Measurements from ENCODE around the gene C10orf95. TPM values are rescaled to one million over a fixed set of nuclear protein-coding genes. Genes with fewer than 3 reads are reported as not detected.

C10orf95 gene
- total and polyA plus RNA-seq, 2 of the 13 experiments (the other 11 are each of a cell fraction or from before 2014, with no cell fraction given), result 0.05 to 0.07 TPM

DNA sequence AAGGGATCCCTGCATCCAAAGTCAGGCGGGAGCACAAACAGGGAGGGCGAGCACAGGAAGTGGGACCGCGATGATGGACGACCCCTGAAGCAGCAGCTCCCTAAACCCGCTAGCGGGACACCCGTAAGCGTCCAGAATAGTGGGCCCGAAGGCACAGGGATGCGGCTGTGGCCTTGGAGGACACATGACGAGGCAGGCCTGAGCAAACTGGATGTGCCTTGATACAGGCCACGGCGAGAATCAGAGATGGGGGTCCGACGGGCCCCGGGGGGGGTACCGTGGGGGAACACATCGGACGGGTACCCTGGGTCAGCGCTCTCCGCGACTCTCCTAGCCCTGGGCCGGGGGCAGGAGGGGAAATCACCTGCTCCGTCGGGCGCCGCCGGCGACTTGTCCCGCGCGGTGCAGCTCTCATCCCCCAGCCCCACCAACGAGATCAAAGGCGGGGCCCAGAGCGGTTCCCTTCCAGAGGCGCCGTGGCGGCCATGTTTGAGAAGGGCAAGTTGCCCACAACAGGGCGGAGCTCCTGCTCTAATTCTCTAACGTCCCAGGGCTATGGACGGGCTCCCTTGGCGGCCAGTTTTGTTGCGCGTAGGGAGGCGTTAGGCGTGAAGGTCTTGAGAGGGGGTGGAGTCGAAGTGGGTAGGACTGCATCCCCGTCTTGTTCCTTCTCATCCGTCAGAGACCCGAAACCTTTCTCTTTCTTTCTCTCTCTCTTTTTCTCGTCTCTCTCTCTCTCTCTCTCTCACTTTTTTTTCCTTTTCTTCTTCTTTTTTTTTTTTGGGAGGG lies 19.0 kb downstream of the C10orf95 start, which contains the start of gene CUEDC2 (continued):
- TF ChIP-seq ZBTB25 (CRISPR knock-in tag; IDR thresholded peaks at IDR 0.05), result peak; percentile 60; the same call in 1 of the 2 replicates
- TF ChIP-seq SAP130 (CRISPR knock-in tag; IDR thresholded peaks at IDR 0.05; ENCODE audit: low read depth), result peak; percentile 88
- no peak for TF ChIP-seq KLF15 (CRISPR knock-in tag; IDR thresholded peaks at IDR 0.05; ENCODE audit: borderline replicate concordance)
- peak; percentile 58; the same call in 1 of the 2 replicates for TF ChIP-seq ZNF616 (CRISPR knock-in tag; IDR thresholded peaks at IDR 0.05; ENCODE audit: low read depth)
- TF ChIP-seq ZNF224 (CRISPR knock-in tag; IDR thresholded peaks at IDR 0.05), result peak; percentile 37; the same call in 1 of the 2 replicates
- peak; percentile 77 for TF ChIP-seq DMAP1 (CRISPR knock-in tag; IDR thresholded peaks at IDR 0.05)
- no peak for TF ChIP-seq ZNF20 (CRISPR knock-in tag; IDR thresholded peaks at IDR 0.05)
- TF ChIP-seq, protein P1, sequence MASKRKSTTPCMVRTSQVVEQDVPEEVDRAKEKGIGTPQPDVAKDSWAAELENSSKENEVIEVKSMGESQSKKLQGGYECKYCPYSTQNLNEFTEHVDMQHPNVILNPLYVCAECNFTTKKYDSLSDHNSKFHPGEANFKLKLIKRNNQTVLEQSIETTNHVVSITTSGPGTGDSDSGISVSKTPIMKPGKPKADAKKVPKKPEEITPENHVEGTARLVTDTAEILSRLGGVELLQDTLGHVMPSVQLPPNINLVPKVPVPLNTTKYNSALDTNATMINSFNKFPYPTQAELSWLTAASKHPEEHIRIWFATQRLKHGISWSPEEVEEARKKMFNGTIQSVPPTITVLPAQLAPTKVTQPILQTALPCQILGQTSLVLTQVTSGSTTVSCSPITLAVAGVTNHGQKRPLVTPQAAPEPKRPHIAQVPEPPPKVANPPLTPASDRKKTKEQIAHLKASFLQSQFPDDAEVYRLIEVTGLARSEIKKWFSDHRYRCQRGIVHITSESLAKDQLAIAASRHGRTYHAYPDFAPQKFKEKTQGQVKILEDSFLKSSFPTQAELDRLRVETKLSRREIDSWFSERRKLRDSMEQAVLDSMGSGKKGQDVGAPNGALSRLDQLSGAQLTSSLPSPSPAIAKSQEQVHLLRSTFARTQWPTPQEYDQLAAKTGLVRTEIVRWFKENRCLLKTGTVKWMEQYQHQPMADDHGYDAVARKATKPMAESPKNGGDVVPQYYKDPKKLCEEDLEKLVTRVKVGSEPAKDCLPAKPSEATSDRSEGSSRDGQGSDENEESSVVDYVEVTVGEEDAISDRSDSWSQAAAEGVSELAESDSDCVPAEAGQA (IDR thresholded peaks at IDR 0.05; ENCODE audit: low read depth), result peak; percentile 96
- TF ChIP-seq, protein P1 (CRISPR knock-in tag; IDR thresholded peaks at IDR 0.05; ENCODE audit: borderline replicate concordance), result no peak
- TF ChIP-seq BHLHE40 (IDR thresholded peaks at IDR 0.05; ENCODE audit: low read length), result no peak
- peak; percentile 55; the same call in 1 of the 2 replicates for TF ChIP-seq ZNF337 (CRISPR knock-in tag; IDR thresholded peaks at IDR 0.05; ENCODE audit: borderline replicate concordance, low read depth)
- no peak for TF ChIP-seq AKAP8 (CRISPR knock-in tag; IDR thresholded peaks at IDR 0.05)
- TF ChIP-seq NAIF1 (CRISPR knock-in tag; IDR thresholded peaks at IDR 0.05; ENCODE audit: borderline replicate concordance), result peak; percentile 58; the same call in 1 of the 2 replicates
- TF ChIP-seq ONECUT2 (CRISPR knock-in tag; IDR thresholded peaks at IDR 0.05), result no peak
- TF ChIP-seq KLF11 (CRISPR knock-in tag; IDR thresholded peaks at IDR 0.05), result peak; percentile 58; the same call in 1 of the 2 replicates
- peak; percentile 73 for TF ChIP-seq HNRNPLL (IDR thresholded peaks at IDR 0.05; ENCODE audit: low read depth, low read length, poor library complexity, severe bottlenecking)
- no peak for TF ChIP-seq ZNF264 (CRISPR knock-in tag; IDR thresholded peaks at IDR 0.05)
- TF ChIP-seq FOXK1 (CRISPR knock-in tag; IDR thresholded peaks at IDR 0.05; ENCODE audit: borderline replicate concordance, low read depth), result peak; percentile 77; the same call in 1 of the 2 replicates
- TF ChIP-seq NFYC (CRISPR knock-in tag; IDR thresholded peaks at IDR 0.05), result peak; percentile 56
- peak; percentile 68 for TF ChIP-seq AGO1 (IDR thresholded peaks at IDR 0.05; ENCODE audit: low read depth, low read length, poor library complexity, severe bottlenecking)
- no peak for TF ChIP-seq SCMH1 (CRISPR knock-in tag; IDR thresholded peaks at IDR 0.05; ENCODE audit: borderline replicate concordance)
- no peak for TF ChIP-seq TP53 (CRISPR knock-in tag; conservative IDR thresholded peaks at IDR 0.05)
- TF ChIP-seq ZNF740 (CRISPR knock-in tag; IDR thresholded peaks at IDR 0.05), result peak; percentile 61
- TF ChIP-seq RXRB (CRISPR knock-in tag; IDR thresholded peaks at IDR 0.05; ENCODE audit: borderline replicate concordance), result peak; percentile 65; the same call in 1 of the 2 replicates
